ENCODE measurements around the gene RAP1A. TPM values are rescaled to one million over a fixed set of nuclear protein-coding genes. Genes with fewer than 3 reads are reported as not detected.

RAP1A gene
- total RNA-seq, 1 experiment from 2014 or later: 19.0 TPM

GRCh38 chr1:111597426-111597825 is 22.2 kb upstream of the RAP1A start:
- no TSS peak for BruUV-seq (replicated peaks)
- ChIA-PET CTCF (no interaction called here), POLR2A (ENCODE audit: unreplicated experiment) (no interaction called here)
- Histone ChIP-seq H3K27ac (ENCODE audit: low read length) (no peak overlapping the region), H3K9me3 (ENCODE audit: low read length) (no peaks in the 10 kb centered on the region), H3K4me2 (ENCODE audit: low read length) (no peak overlapping the region), H3F3A (ENCODE audit: low read length, unreplicated experiment) (no peaks in the 10 kb centered on the region), H3K4me1 (ENCODE audit: insufficient read depth, low read length) (peaks cover 17% of the 10 kb centered on the region), H2AFZ (ENCODE audit: low read length) (no peak overlapping the region), H3K79me2 (ENCODE audit: low read length) (no peaks in the 10 kb centered on the region), H3K9ac (ENCODE audit: low read length) (no peak overlapping the region), H3K36me3 (ENCODE audit: low read depth, low read length) (no peaks in the 10 kb centered on the region), H3K4me3 (ENCODE audit: low read length) (no peak overlapping the region), H3K27me3 (ENCODE audit: low read length) (no peaks in the 10 kb centered on the region), H4K20me1 (ENCODE audit: low read length) (no peaks in the 10 kb centered on the region), H3K9me2 (replicated peaks; ENCODE audit: low read length) (no peaks in the 10 kb centered on the region)
- ATAC-seq (no peak), DNase-seq (no peak)
- no peak for TF ChIP-seq EZH2phosphoT487 (IDR thresholded peaks at IDR 0.05; ENCODE audit: borderline replicate concordance, low read length)
- TF ChIP-seq, protein P1, sequence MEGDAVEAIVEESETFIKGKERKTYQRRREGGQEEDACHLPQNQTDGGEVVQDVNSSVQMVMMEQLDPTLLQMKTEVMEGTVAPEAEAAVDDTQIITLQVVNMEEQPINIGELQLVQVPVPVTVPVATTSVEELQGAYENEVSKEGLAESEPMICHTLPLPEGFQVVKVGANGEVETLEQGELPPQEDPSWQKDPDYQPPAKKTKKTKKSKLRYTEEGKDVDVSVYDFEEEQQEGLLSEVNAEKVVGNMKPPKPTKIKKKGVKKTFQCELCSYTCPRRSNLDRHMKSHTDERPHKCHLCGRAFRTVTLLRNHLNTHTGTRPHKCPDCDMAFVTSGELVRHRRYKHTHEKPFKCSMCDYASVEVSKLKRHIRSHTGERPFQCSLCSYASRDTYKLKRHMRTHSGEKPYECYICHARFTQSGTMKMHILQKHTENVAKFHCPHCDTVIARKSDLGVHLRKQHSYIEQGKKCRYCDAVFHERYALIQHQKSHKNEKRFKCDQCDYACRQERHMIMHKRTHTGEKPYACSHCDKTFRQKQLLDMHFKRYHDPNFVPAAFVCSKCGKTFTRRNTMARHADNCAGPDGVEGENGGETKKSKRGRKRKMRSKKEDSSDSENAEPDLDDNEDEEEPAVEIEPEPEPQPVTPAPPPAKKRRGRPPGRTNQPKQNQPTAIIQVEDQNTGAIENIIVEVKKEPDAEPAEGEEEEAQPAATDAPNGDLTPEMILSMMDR (conservative IDR thresholded peaks at IDR 0.05; ENCODE audit: low read depth, low read length): no peak
- no peak for TF ChIP-seq EZH2 (IDR thresholded peaks at IDR 0.05; ENCODE audit: low read length, unreplicated experiment)
- intact Hi-C loops (cut with micrococcal nuclease): no loop called here

DNA sequence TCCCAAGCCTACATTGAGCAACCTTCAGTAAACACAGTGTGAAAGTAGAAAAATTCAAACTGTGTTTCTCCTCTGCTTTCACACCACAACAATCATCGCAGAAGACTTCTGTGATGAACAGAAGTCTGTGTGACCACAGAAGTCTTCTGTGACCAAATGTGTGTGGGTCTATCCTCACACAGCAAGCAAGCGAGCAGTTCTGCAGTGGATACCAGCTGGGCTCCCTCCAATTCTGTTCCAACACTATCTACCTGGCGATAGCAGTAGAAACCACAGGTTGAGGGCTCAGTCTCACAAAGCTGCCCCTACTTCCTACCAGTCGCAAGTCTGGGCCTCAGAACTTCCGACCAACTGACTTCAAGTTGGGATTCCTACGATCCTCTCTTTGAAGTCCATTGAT is 21.0 kb upstream of the RAP1A start:
- ChIA-PET CTCF (no interaction called here), POLR2A (ENCODE audit: unreplicated experiment) (interaction anchor here (0.6 kb wide), 1 partner anchor 21 kb away, joined by 17 read pairs; the partner anchor contains the start of gene RAP1A)
- no TSS peak for BruUV-seq (replicated peaks)
- H3K9me2 ChIP-seq (replicated peaks; ENCODE audit: low read length): no peaks in the 10 kb centered on the region
- H3K79me2 ChIP-seq (ENCODE audit: low read length): no peaks in the 10 kb centered on the region
- H4K20me1 ChIP-seq (ENCODE audit: low read length): no peaks in the 10 kb centered on the region
- DNase-seq (no peak), ATAC-seq (no peak)
- no peak overlapping the region for H3K4me3 ChIP-seq (ENCODE audit: low read length)
- H3K27me3 ChIP-seq (ENCODE audit: low read length): no peaks in the 10 kb centered on the region
- H3K36me3 ChIP-seq (ENCODE audit: low read depth, low read length): no peaks in the 10 kb centered on the region
- no peaks in the 10 kb centered on the region for H3K9me3 ChIP-seq (ENCODE audit: low read length)
- no peaks in the 10 kb centered on the region for H3F3A ChIP-seq (ENCODE audit: low read length, unreplicated experiment)
- no peak overlapping the region for H3K4me2 ChIP-seq (ENCODE audit: low read length)
- TF ChIP-seq EZH2 (IDR thresholded peaks at IDR 0.05; ENCODE audit: low read length, unreplicated experiment) (no peak), EZH2phosphoT487 (IDR thresholded peaks at IDR 0.05; ENCODE audit: borderline replicate concordance, low read length) (no peak)
- TF ChIP-seq, protein P1 (conservative IDR thresholded peaks at IDR 0.05; ENCODE audit: low read depth, low read length): no peak
- H3K9ac ChIP-seq (ENCODE audit: low read length): no peak overlapping the region
- H3K27ac ChIP-seq (ENCODE audit: low read length): no peak overlapping the region
- intact Hi-C loops (cut with micrococcal nuclease): no loop called here
- H3K4me1 ChIP-seq (ENCODE audit: insufficient read depth, low read length): peaks cover 7% of the 10 kb centered on the region
- no peak overlapping the region for H2AFZ ChIP-seq (ENCODE audit: low read length)

DNA sequence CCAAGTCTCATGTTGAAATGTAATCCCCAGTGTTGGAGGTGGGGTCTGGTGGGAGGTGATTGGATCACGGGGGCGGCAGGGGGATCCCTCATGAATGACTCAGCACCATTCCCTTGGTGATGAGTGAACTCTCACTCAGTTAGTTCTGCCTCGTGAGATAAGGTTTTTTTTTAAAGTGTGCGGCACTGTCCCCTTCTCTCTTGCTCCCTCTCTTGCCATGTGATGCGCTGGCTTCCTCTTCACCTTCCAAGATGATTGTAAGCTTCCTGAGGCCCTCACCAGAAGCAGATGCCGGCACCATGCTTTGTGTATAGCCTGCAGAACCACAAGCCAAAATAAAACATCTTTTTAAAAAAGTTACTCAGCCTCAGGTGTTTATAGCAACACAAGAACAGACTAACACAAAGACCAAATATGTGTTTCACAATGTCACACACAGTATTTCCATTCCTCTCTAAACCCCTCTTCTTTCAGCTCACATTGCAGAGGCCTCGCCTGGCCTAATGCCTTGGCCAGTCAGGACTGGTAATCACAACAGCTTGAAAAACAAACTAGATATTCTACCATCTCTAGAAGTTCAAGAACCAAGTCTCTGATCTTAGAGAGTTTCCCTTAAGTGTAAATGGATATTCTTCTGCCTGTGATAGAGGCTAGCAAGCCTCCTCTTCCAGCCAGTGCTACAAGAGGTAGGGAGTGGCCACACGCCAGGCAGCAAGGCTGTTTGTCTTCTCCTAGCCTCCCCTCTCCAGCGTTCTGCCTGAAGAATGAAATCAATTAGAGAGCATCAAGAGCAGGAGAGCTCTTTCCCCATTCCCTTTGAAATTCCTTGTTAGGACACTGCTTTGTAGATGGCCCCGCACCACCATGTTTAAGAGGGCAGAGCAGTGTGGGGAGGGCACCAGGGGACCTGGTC is 19.6 kb upstream of the RAP1A start:
- H3K4me2 ChIP-seq (ENCODE audit: low read length): no peak overlapping the region
- CTCF ChIA-PET: no interaction called here

More for the DNA sequence above, 19.6 kb upstream of the RAP1A start:
- Histone ChIP-seq H3K79me2 (ENCODE audit: low read length) (no peaks in the 10 kb centered on the region), H3K4me1 (ENCODE audit: insufficient read depth, low read length) (peaks cover 8% of the 10 kb centered on the region), H3K27me3 (ENCODE audit: low read length) (no peaks in the 10 kb centered on the region), H2AFZ (ENCODE audit: low read length) (no peak overlapping the region), H3K9me2 (replicated peaks; ENCODE audit: low read length) (no peaks in the 10 kb centered on the region), H3K4me3 (ENCODE audit: low read length) (no peak overlapping the region), H3F3A (ENCODE audit: low read length, unreplicated experiment) (no peaks in the 10 kb centered on the region), H3K36me3 (ENCODE audit: low read depth, low read length) (no peaks in the 10 kb centered on the region), H3K9me3 (ENCODE audit: low read length) (no peaks in the 10 kb centered on the region), H3K27ac (ENCODE audit: low read length) (no peak overlapping the region), H3K9ac (ENCODE audit: low read length) (no peak overlapping the region), H4K20me1 (ENCODE audit: low read length) (no peaks in the 10 kb centered on the region)
- ATAC-seq: no peak
- TF ChIP-seq EZH2 (IDR thresholded peaks at IDR 0.05; ENCODE audit: low read length, unreplicated experiment) (no peak), EZH2phosphoT487 (IDR thresholded peaks at IDR 0.05; ENCODE audit: borderline replicate concordance, low read length) (no peak)
- TF ChIP-seq, protein P1 (conservative IDR thresholded peaks at IDR 0.05; ENCODE audit: low read depth, low read length): no peak
- POLR2A ChIA-PET (ENCODE audit: unreplicated experiment): no interaction called here
- intact Hi-C loops (cut with micrococcal nuclease): no loop called here
- DNase-seq: no peak
- no TSS peak for BruUV-seq (replicated peaks)

Measured in PC-3 (cell line).